Breast epithelium (tissue), 4 donors: ENCODE results near the gene BRD8. TPM values are rescaled to one million over a fixed set of nuclear protein-coding genes. Genes with fewer than 3 reads are reported as not detected.

Experiments used
- DNase-seq, 2 donors: peaks; one replicate each; pipeline ENCODE4 v3.0.0-alpha.2; 2019; ENCODE audit warnings: low spot score in 2 of 2
- H3K27ac ChIP-seq, 2 donors: fragments of 200-600 bp; sonication (generic) in 1 of 2; one replicate each; pipeline ENCODE4 v1.5.1; 2016 to 2019; ENCODE audit warnings: mild to moderate bottlenecking in 1 of 2
- H3K27me3 ChIP-seq, 2 donors: fragments of 200-600 bp; sonication (generic) in 1 of 2; one replicate each; pipeline versions ENCODE4 v1.5.1 to v1.6.0; 2017 to 2019; ENCODE audit warnings: control low read depth in 1 of 2, mild to moderate bottlenecking in 1 of 2
- H3K36me3 ChIP-seq: fragments of 200-600 bp; one replicate; pipeline ENCODE4 v1.5.1; 2019
- H3K4me1 ChIP-seq, 2 donors: fragments of 200-600 bp; sonication (generic); one replicate each; pipeline ENCODE4 v1.5.1; 2016 to 2019; ENCODE audit warnings: control low read depth in 1 of 2
- H3K4me3 ChIP-seq, 3 donors: fragments of 200-600 bp; sonication (generic); 1 replicate in 2 of 3; 2 replicates in 1 of 3; pipeline ENCODE4 v1.5.1; 2016 to 2019; ENCODE audit warnings: mild to moderate bottlenecking in 3 of 3, moderate library complexity in 2 of 3
- H3K9me3 ChIP-seq, 2 donors: fragments of 200-600 bp; sonication (generic) in 1 of 2; one replicate each; pipeline ENCODE4 v1.5.1; 2016 to 2019; ENCODE audit warnings: control low read depth in 1 of 2
- CTCF ChIP-seq, 3 donors: fragments of 450-650 bp; IDR thresholded peaks; one replicate each; pipeline ENCODE4 v1.5.1; 2016 to 2017; ENCODE audit warnings: antibody characterized with exemption in 3 of 3, mild to moderate bottlenecking in 3 of 3, moderate library complexity in 3 of 3
- POLR2A ChIP-seq: fragments of 450-650 bp; IDR thresholded peaks from one replicate; pipeline ENCODE4 v1.6.1; 2016; ENCODE audit warnings: antibody characterized with exemption, mild to moderate bottlenecking, moderate library complexity
- POLR2AphosphoS5 ChIP-seq, 3 donors: sonication (generic); formaldehyde crosslinking; IDR thresholded peaks; one replicate each; pipeline ENCODE4 v1.6.1; 2017; ENCODE audit warnings: antibody characterized with exemption in 3 of 3
- intact Hi-C: fragments of 100-400 bp; cut with DNase I; formaldehyde crosslinking; loops from one replicate; pipeline ENCODE4 v1.15.1; 2023; ENCODE audit warnings: low total_unique reads
- total RNA-seq, 3 donors: library from RNA; depleted of rRNA; stranded (reverse); fragments of >200 nt; gene quantifications; one replicate each; pipeline ENCODE4 v1.1.0, GENCODE V29; 2016

The BRD8 gene
- total RNA-seq, 3 donors from 2014 or later, result 28.6 to 90.4 (median 69.5) TPM

GRCh38 chr5:138095100-138095907, 83.1 kb downstream of the BRD8 start:
- Histone ChIP-seq H3K4me1 (no peaks in the 10 kb centered on the region), H3K27me3 (peaks cover 0 to 4% of the 10 kb centered on the region in 2 donors), H3K36me3 (no peaks in the 10 kb centered on the region), H3K9me3 (no peaks in the 10 kb centered on the region), H3K27ac (no peak overlapping the region), H3K4me3 (no peak overlapping the region)
- no peak for TF ChIP-seq POLR2AphosphoS5 (IDR thresholded peaks at IDR 0.05)
- no peak for TF ChIP-seq CTCF (IDR thresholded peaks at IDR 0.05)
- TF ChIP-seq POLR2A, result no peak
- intact Hi-C loops, result no loop called here
- DNase-seq, result no peak

GRCh38 chr5:138093036-138093435, 85.4 kb downstream of the BRD8 start:
- Histone ChIP-seq H3K4me3 (no peak overlapping the region), H3K27ac (no peak overlapping the region), H3K36me3 (no peaks in the 10 kb centered on the region), H3K9me3 (no peaks in the 10 kb centered on the region), H3K27me3 (peaks cover 0 to 4% of the 10 kb centered on the region in 2 donors), H3K4me1 (no peaks in the 10 kb centered on the region)
- TF ChIP-seq POLR2A (no peak), POLR2AphosphoS5 (IDR thresholded peaks at IDR 0.05) (no peak), CTCF (IDR thresholded peaks at IDR 0.05) (no peak)
- DNase-seq, result no peak
- intact Hi-C loops, result no loop called here

- Histone ChIP-seq H3K9me3 (no peaks in the 10 kb centered on the region), H3K4me3 (no peak overlapping the region), H3K27me3 (peaks cover 0 to 2% of the 10 kb centered on the region in 2 donors), H3K36me3 (no peaks in the 10 kb centered on the region), H3K4me1 (no peaks in the 10 kb centered on the region), H3K27ac (no peak overlapping the region)
- intact Hi-C loops, result no loop called here
- TF ChIP-seq CTCF (IDR thresholded peaks at IDR 0.05), result no peak
- no peak for TF ChIP-seq POLR2AphosphoS5 (IDR thresholded peaks at IDR 0.05)
- no peak for TF ChIP-seq POLR2A
- no peak for DNase-seq
Measured at GRCh38 chr5:138092301-138092700, 86.1 kb downstream of the BRD8 start.

- Histone ChIP-seq H3K36me3 (no peaks in the 10 kb centered on the region), H3K27me3 (no peaks in the 10 kb centered on the region), H3K9me3 (no peaks in the 10 kb centered on the region), H3K4me3 (no peak overlapping the region), H3K4me1 (no peaks in the 10 kb centered on the region), H3K27ac (no peak overlapping the region)
- TF ChIP-seq POLR2AphosphoS5 (IDR thresholded peaks at IDR 0.05) (no peak), CTCF (IDR thresholded peaks at IDR 0.05) (no peak), POLR2A (no peak)
- DNase-seq, result no peak
- intact Hi-C loops, result no loop called here
Measured at GRCh38 chr5:138091685-138092084, 86.7 kb downstream of the BRD8 start.

Other genes starting within 250 kb of the BRD8 start
- 10 to 100 TPM; 42.7 to 55.8 (median 52.4) TPM for gene FAM13B, start 145.6 kb downstream of the BRD8 start, total RNA-seq
- not detected for gene WNT8A, start 94.6 kb downstream of the BRD8 start, total RNA-seq
- gene NME5, start 39.2 kb downstream of the BRD8 start, total RNA-seq, result 1 to 10 TPM; 1.9 to 3.9 (median 2.5) TPM
- 1 to 10 TPM in 1 of 3 donors, under 1 TPM in 1, not detected in 1; 0.29 to 2.1 TPM for gene KIF20A, start 482 bp upstream of the BRD8 start, total RNA-seq
- gene CDC23, start 34.7 kb upstream of the BRD8 start, total RNA-seq, result 10 to 100 TPM; 15.0 to 31.3 (median 22.0) TPM
- not detected for gene GFRA3, start 96.0 kb upstream of the BRD8 start, total RNA-seq
- gene CDC25C, start 153.2 kb upstream of the BRD8 start, total RNA-seq, result under 1 TPM in 1 of 3 donors, not detected in 2; 0.64 TPM
- 10 to 100 TPM; 16.6 to 31.0 (median 23.3) TPM for gene FAM53C, start 159.6 kb upstream of the BRD8 start, total RNA-seq
- gene KDM3B, start 174.1 kb upstream of the BRD8 start, total RNA-seq, result 10 to 100 TPM; 61.3 to 85.0 (median 66.5) TPM